ENCODE data around the gene MYPOP. TPM values are rescaled to one million over a fixed set of nuclear protein-coding genes. Genes with fewer than 3 reads are reported as not detected.

MYPOP gene
- total RNA-seq (2022; extraction: Qiagen RNA extraction; ENCODE audit: low read depth) = 5.9 to 11.8 TPM (median 10.4 TPM) in 5 replicates

GRCh38 chr19:45901912-45902650 is at the start of gene MYPOP:
Gene MYPOP, minus strand, starts transcription at chr19:45902613. Its CDS starts 840 bp downstream, at chr19:45901773.

GRCh38 chr19:45913874-45914830 is 11.7 kb upstream of the MYPOP start, which contains the start of gene NANOS2:
Gene NANOS2, minus strand, starts transcription at chr19:45914778. Its CDS starts 85 bp downstream, at chr19:45914693.

GRCh38 chr19:45885556-45886426 is 16.6 kb downstream of the MYPOP start, which contains the start of gene IRF2BP1:
Gene IRF2BP1, minus strand, starts transcription at chr19:45886141. Its CDS starts 367 bp downstream, at chr19:45885774.

GRCh38 chr19:45863840-45864628 is 38.4 kb downstream of the MYPOP start, which contains the start of gene FOXA3:
Gene FOXA3, plus strand, starts transcription at chr19:45864326. Its CDS starts 131 bp downstream, at chr19:45864457.

GRCh38 chr19:45862564-45863334 is 39.7 kb downstream of the MYPOP start, which contains the start of gene SYMPK:
Gene SYMPK, minus strand, starts transcription at chr19:45863147. Its CDS starts 8,652 bp downstream, at chr19:45854495.

Other genes starting within 250 kb of the MYPOP start
- gene GIPR, start 234.4 kb downstream of the MYPOP start, total RNA-seq (2022; extraction: Qiagen RNA extraction; ENCODE audit: low read depth) = 1.3 to 4.0 TPM (median 2.7 TPM) in 5 replicates
- gene SNRPD2, start 210.7 kb downstream of the MYPOP start, total RNA-seq (2022; extraction: Qiagen RNA extraction; ENCODE audit: low read depth) = 727 to 1,166 TPM (median 803 TPM) in 5 replicates
- gene QPCTL, start 209.9 kb downstream of the MYPOP start, total RNA-seq (2022; extraction: Qiagen RNA extraction; ENCODE audit: low read depth) = 6.1 to 10.3 TPM (median 9.5 TPM) in 5 replicates
- 7.7 to 12.5 TPM (median 9.8 TPM) in 5 replicates for gene FBXO46, start 171.7 kb downstream of the MYPOP start, total RNA-seq (2022; extraction: Qiagen RNA extraction; ENCODE audit: low read depth)
- 0.08 TPM in 1 of 5 replicates, not detected in the others for gene MEIOSIN, start 169.2 kb downstream of the MYPOP start, total RNA-seq (2022; extraction: Qiagen RNA extraction; ENCODE audit: low read depth)
- 15.9 to 31.7 TPM (median 29.2 TPM) in 5 replicates for gene SIX5, start 133.4 kb downstream of the MYPOP start, total RNA-seq (2022; extraction: Qiagen RNA extraction; ENCODE audit: low read depth)
- gene DMPK, start 120.1 kb downstream of the MYPOP start, total RNA-seq (2022; extraction: Qiagen RNA extraction; ENCODE audit: low read depth) = 29.8 to 57.5 TPM (median 50.9 TPM) in 5 replicates
- gene DMWD, start 109.8 kb downstream of the MYPOP start, total RNA-seq (2022; extraction: Qiagen RNA extraction; ENCODE audit: low read depth) = 14.9 to 44.2 TPM (median 40.3 TPM) in 5 replicates
- gene RSPH6A, start 87.3 kb downstream of the MYPOP start, total RNA-seq (2022; extraction: Qiagen RNA extraction; ENCODE audit: low read depth) = not detected in 5 replicates
- 41.7 to 81.9 TPM (median 75.7 TPM) in 5 replicates for gene SYMPK, start 39.5 kb downstream of the MYPOP start, total RNA-seq (2022; extraction: Qiagen RNA extraction; ENCODE audit: low read depth)
- 0.35 to 0.93 TPM (median 0.72 TPM) in 5 replicates for gene FOXA3, start 38.3 kb downstream of the MYPOP start, total RNA-seq (2022; extraction: Qiagen RNA extraction; ENCODE audit: low read depth)
- 14.9 to 40.5 TPM (median 38.1 TPM) in 5 replicates for gene IRF2BP1, start 16.5 kb downstream of the MYPOP start, total RNA-seq (2022; extraction: Qiagen RNA extraction; ENCODE audit: low read depth)
- not detected in 5 replicates for gene NANOS2, start 12.2 kb upstream of the MYPOP start, total RNA-seq (2022; extraction: Qiagen RNA extraction; ENCODE audit: low read depth)
- 0.21 to 0.38 TPM (median 0.29 TPM) in 5 replicates for gene NOVA2, start 71.3 kb upstream of the MYPOP start, total RNA-seq (2022; extraction: Qiagen RNA extraction; ENCODE audit: low read depth)
- gene CCDC61, start 92.9 kb upstream of the MYPOP start, total RNA-seq (2022; extraction: Qiagen RNA extraction; ENCODE audit: low read depth) = 2.6 to 6.1 TPM (median 4.8 TPM) in 5 replicates
- gene PGLYRP1, start 120.4 kb upstream of the MYPOP start, total RNA-seq (2022; extraction: Qiagen RNA extraction; ENCODE audit: low read depth) = not detected in 5 replicates
- 0.24 to 0.65 TPM (median 0.39 TPM) in 5 replicates for gene IGFL4, start 138.4 kb upstream of the MYPOP start, total RNA-seq (2022; extraction: Qiagen RNA extraction; ENCODE audit: low read depth)
- gene IGFL3, start 222.1 kb upstream of the MYPOP start, total RNA-seq (2022; extraction: Qiagen RNA extraction; ENCODE audit: low read depth) = not detected in 5 replicates
- 0.50 to 1.3 TPM (median 0.73 TPM) in 5 replicates for gene IGFL2, start 245.6 kb upstream of the MYPOP start, total RNA-seq (2022; extraction: Qiagen RNA extraction; ENCODE audit: low read depth)